ENCODE data around the gene DOK6.

- TF ChIP-seq EZH2 (IDR thresholded peaks at IDR 0.05; ENCODE audit: borderline replicate concordance, insufficient read depth, low read depth, low read length, poor library complexity, severe bottlenecking) (no peak), CTCF (IDR thresholded peaks at IDR 0.05) (no peak)
Observed at GRCh38 chr18:69616114-69616513, 215.4 kb downstream of the DOK6 start.

Data from B cell (primary cell).